CD4-positive, alpha-beta T cell (primary cell): ENCODE results near the gene MX2. TPM values are rescaled to one million over a fixed set of nuclear protein-coding genes. Genes with fewer than 3 reads are reported as not detected.

Experiments used
- ATAC-seq: fragments of 200-7000 bp; cut with Tn5 transposase; one replicate; pipeline ENCODE4 v1.10.0; 2022; ENCODE audit warnings: mild to moderate bottlenecking; ENCODE audit not compliant: poor library complexity
- CTCF ChIA-PET: fragments of 350-600 bp; sonication (Branson Sonifier 250); formaldehyde crosslinking; loops from one replicate; lab custom pipeline; 2021; ENCODE audit warnings: antibody characterized with exemption, inconsistent platforms; lab: Charles Lee
- POLR2A ChIA-PET: fragments of 350-600 bp; sonication (Branson Sonifier 250); formaldehyde crosslinking; loops from one replicate; lab custom pipeline; 2021; ENCODE audit warnings: antibody characterized with exemption, inconsistent platforms; lab: Charles Lee
- DNase-seq, 14 experiments: peaks; one replicate each; pipeline ENCODE4 v3.0.0-alpha.2; 2013 to 2020; ENCODE audit warnings: mixed read lengths in 2 of 14
- H3K27ac ChIP-seq, 2 donors: one replicate each; pipeline versions ENCODE4 v1.5.1 to v1.7.0; 2013; ENCODE audit warnings: low read length in 2 of 2, low read depth in 1 of 2, mild to moderate bottlenecking in 1 of 2
- H3K27me3 ChIP-seq, 2 experiments: 1 replicate in 1 of 2; 2 replicates in 1 of 2; pipeline versions ENCODE4 v1.6.1 to v1.7.0; 2013; ENCODE audit warnings: low read length in 2 of 2, control low read depth in 1 of 2, mild to moderate bottlenecking in 1 of 2, moderate library complexity in 1 of 2; ENCODE audit not compliant: insufficient read depth in 2 of 2, control insufficient read depth in 1 of 2
- H3K36me3 ChIP-seq: one replicate; pipeline ENCODE4 v1.6.1; 2013; ENCODE audit warnings: low read length, control low read depth; ENCODE audit not compliant: insufficient read depth
- H3K4me1 ChIP-seq: one replicate; pipeline ENCODE4 v1.6.1; 2013; ENCODE audit warnings: low read length, control low read depth; ENCODE audit not compliant: insufficient read depth
- H3K4me3 ChIP-seq: one replicate; pipeline ENCODE4 v1.5.1; 2013; ENCODE audit warnings: mild to moderate bottlenecking, low read length, moderate library complexity
- H3K9me3 ChIP-seq, 2 experiments: 1 replicate in 1 of 2; 2 replicates in 1 of 2; pipeline versions ENCODE4 v1.6.1 to v1.7.0; 2013; ENCODE audit warnings: low read length in 2 of 2, mild to moderate bottlenecking in 2 of 2, control low read depth in 1 of 2, moderate library complexity in 1 of 2; ENCODE audit not compliant: control insufficient read depth in 1 of 2, insufficient read depth in 1 of 2
- H3K27ac Mint-ChIP-seq: one replicate; pipeline ENCODE4 v1.8.0; 2020; ENCODE audit warnings: mixed read lengths
- H3K27me3 Mint-ChIP-seq: one replicate; pipeline ENCODE4 v1.8.0; 2021; ENCODE audit warnings: mixed read lengths
- H3K36me3 Mint-ChIP-seq: one replicate; pipeline ENCODE4 v1.8.0; 2021; ENCODE audit warnings: low read depth, mixed read lengths
- H3K4me1 Mint-ChIP-seq: one replicate; pipeline ENCODE4 v1.8.0; 2021; ENCODE audit warnings: low read depth, mixed read lengths
- H3K4me3 Mint-ChIP-seq: one replicate; pipeline ENCODE4 v1.8.0; 2020; ENCODE audit warnings: mild to moderate bottlenecking, mixed read lengths
- H3K9me3 Mint-ChIP-seq: one replicate; pipeline ENCODE4 v1.8.0; 2020; ENCODE audit warnings: mixed read lengths
- intact Hi-C, 2 experiments: fragments of 100-400 bp; cut with DNase I in 1 of 2; cut with micrococcal nuclease in 1 of 2; formaldehyde crosslinking; loops; one replicate each; pipeline versions ENCODE4 v1.15.1 to v1.9.0; 2023 to 2025; cut with DNase I, micrococcal nuclease
- total RNA-seq, 174 experiments: library from RNA in 2 of 174; stranded (reverse) in 2 of 174; gene quantifications; one replicate each; pipeline ENCODE4 v1.2.3 and lab custom pipeline; 2021 to 2026
- TF ChIP-seq, protein P1 (sequence below): fragments of 200-600 bp; IDR thresholded peaks from one replicate; pipeline ENCODE4 v1.8.0; 2022; ENCODE audit warnings: antibody characterized with exemption, mild to moderate bottlenecking

The MX2 gene
- total RNA-seq, 2 experiments from 2014 or later: 77.8 to 87.1 TPM

DNA sequence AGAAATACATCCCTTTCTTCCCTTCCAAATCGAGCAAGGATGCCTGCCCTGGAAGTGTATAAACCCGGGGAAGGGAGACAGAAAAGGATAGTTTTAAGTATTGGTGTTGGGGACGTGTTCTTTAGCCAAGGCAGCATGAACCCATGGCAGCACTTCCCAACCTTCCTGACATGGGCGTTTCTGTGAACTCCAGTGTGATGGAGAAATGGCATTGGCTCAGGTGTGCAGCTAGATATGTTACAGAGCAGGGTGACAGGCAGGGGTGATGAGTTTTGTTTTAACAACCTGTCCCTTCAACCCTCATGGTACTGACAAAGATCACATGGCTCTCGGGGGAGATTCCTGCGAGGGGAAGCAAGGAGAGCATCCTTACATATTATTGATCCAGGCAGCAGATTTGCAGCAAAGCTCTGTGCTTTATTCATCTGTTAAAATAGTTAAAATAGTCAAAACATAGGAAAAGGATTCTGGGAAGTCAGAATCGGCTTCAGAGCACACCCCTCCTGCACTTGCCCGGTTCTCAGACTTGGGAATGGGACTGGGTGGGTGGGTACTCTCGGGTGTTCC is 68.2 kb downstream of the MX2 start:
- peaks cover 66% of the 10 kb centered on the region for H3K4me1 Mint-ChIP-seq
- Histone ChIP-seq H3K27ac (no peak overlapping the region), H3K36me3 (peaks cover 62% of the 10 kb centered on the region), H3K4me3 (no peak overlapping the region), H3K9me3 (no peaks in the 10 kb centered on the region), H3K4me1 (peaks cover 19% of the 10 kb centered on the region), H3K27me3 (no peaks in the 10 kb centered on the region)
- peaks cover 2% of the 10 kb centered on the region for H3K9me3 Mint-ChIP-seq
- H3K4me3 Mint-ChIP-seq: no peak overlapping the region
- intact Hi-C loops: loop anchor here in 1 of 2 experiments (2.0 kb wide), 1 partner anchor 71 kb away; no protein-coding TSS in a partner anchor
- TF ChIP-seq, protein P1, sequence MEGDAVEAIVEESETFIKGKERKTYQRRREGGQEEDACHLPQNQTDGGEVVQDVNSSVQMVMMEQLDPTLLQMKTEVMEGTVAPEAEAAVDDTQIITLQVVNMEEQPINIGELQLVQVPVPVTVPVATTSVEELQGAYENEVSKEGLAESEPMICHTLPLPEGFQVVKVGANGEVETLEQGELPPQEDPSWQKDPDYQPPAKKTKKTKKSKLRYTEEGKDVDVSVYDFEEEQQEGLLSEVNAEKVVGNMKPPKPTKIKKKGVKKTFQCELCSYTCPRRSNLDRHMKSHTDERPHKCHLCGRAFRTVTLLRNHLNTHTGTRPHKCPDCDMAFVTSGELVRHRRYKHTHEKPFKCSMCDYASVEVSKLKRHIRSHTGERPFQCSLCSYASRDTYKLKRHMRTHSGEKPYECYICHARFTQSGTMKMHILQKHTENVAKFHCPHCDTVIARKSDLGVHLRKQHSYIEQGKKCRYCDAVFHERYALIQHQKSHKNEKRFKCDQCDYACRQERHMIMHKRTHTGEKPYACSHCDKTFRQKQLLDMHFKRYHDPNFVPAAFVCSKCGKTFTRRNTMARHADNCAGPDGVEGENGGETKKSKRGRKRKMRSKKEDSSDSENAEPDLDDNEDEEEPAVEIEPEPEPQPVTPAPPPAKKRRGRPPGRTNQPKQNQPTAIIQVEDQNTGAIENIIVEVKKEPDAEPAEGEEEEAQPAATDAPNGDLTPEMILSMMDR: no peak
- no peaks in the 10 kb centered on the region for H3K27me3 Mint-ChIP-seq
- ChIA-PET CTCF (no interaction called here), POLR2A (interaction anchor here (0.8 kb wide), 1 partner anchor 60 kb away, joined by 3 read pairs; no protein-coding TSS in a partner anchor)
- ATAC-seq: no peak
- H3K27ac Mint-ChIP-seq: peak overlapping the region; percentile 37
- H3K36me3 Mint-ChIP-seq: peaks cover 82% of the 10 kb centered on the region
- DNase-seq: no peak

DNA sequence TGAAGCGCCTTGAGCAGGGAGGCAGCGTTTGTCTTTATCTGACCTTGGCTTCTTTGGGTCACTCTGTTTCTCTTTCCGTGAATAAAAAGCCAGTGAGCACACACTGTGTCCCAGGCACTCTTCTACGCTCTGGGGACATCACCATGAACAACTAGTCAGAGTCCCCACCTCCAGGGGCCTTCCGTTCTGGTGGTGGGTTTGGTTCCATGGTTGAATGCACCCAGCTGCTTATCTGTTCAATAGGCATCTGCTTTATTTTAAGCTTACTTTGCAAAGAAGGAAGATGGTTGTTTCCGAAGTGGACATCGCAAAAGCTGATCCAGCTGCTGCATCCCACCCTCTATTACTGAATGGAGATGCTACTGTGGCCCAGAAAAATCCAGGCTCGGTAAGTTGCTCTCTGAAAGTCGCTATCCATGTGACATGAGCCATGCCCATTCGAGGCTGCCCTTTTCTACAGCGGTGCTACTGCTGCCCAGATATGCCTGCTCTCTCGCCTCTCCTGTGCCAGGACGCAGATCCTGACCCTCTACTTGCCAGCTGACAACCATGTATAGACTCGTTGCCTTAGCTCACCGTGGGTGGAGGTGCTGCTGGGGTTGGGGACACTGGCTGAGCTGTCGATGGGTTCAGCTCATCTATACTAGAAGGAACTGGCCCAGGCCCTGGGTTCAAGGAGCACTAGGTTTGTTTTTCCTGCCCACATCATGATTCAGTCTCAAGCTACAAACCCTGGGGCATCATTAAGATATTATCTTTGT is 70.1 kb downstream of the MX2 start:
- H3K27ac Mint-ChIP-seq: no peak overlapping the region
- H3K27ac ChIP-seq: no peak overlapping the region
- H3K4me1 ChIP-seq: peaks cover 8% of the 10 kb centered on the region

DNA sequence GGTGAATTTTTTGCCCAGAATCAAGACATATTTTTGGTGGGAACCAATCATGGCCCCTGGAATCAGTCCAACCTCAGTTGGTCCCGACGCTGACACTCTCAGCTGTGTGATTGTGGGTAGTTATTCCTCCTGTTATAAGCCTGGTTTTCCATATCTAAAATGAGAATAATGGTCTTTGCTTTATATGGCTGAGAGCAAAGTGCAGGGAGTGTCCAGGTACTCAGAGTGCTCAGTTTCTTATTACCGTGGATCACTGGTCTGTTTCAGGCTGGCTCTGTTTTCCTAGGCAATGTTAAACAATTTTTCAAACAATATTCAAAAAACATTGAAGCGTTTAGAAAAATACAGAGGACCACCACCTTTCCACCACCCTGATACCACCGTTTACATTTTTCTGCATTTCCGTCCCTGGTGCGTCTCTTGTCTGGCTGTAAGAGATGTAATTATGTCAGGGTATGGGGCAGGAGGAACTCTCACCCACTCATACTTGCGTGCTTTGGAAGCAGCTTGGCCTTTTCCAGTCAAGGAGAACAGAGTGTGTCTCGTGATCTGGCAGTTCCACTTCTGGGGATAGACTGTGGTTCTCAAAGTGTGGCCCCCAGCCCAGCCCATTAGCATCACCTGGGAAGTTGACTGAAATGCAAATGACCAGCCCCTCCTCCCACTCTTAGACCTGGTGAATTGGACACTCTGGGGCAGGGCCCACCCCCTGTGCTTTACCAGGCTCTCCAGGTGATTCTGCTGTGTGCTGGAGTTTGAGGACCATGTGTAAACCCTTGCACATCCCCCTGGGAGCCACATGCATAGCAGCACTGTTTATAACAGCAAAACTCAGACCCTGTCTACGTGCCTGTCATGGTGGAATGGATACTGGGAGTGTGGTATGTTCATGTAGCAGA is 71.0 kb downstream of the MX2 start:
- intact Hi-C loops: no loop called here
- H3K4me1 ChIP-seq: no peaks in the 10 kb centered on the region
- peak overlapping the region; percentile 59 for H3K27ac Mint-ChIP-seq
- no peak overlapping the region for H3K4me3 ChIP-seq
- TF ChIP-seq, protein P1: no peak
- H3K27ac ChIP-seq: no peak overlapping the region
- H3K9me3 ChIP-seq: no peaks in the 10 kb centered on the region
- CTCF ChIA-PET: no interaction called here
- peaks cover 90% of the 10 kb centered on the region for H3K36me3 ChIP-seq
- POLR2A ChIA-PET: no interaction called here
- H3K36me3 Mint-ChIP-seq: peaks cover 97% of the 10 kb centered on the region
- peak in 1 of 14 experiments; percentile 25 for DNase-seq
- peaks cover 2% of the 10 kb centered on the region for H3K9me3 Mint-ChIP-seq
- no peaks in the 10 kb centered on the region for H3K27me3 ChIP-seq
- ATAC-seq: no peak
- H3K4me3 Mint-ChIP-seq: no peak overlapping the region
- H3K4me1 Mint-ChIP-seq: peaks cover 45% of the 10 kb centered on the region
- H3K27me3 Mint-ChIP-seq: no peaks in the 10 kb centered on the region

More for the DNA sequence above, 70.1 kb downstream of the MX2 start:
- peaks cover 53% of the 10 kb centered on the region for H3K4me1 Mint-ChIP-seq
- peaks cover 94% of the 10 kb centered on the region for H3K36me3 Mint-ChIP-seq
- CTCF ChIA-PET: no interaction called here
- Histone ChIP-seq H3K27me3 (no peaks in the 10 kb centered on the region), H3K4me3 (no peak overlapping the region), H3K9me3 (no peaks in the 10 kb centered on the region), H3K36me3 (peaks cover 82% of the 10 kb centered on the region)
- H3K27me3 Mint-ChIP-seq: no peaks in the 10 kb centered on the region
- TF ChIP-seq, protein P1: no peak
- DNase-seq (peak in 1 of 14 experiments; percentile 28), ATAC-seq (no peak)
- POLR2A ChIA-PET: no interaction called here
- peak overlapping the region; percentile 60 for H3K4me3 Mint-ChIP-seq
- intact Hi-C loops: no loop called here
- H3K9me3 Mint-ChIP-seq: peaks cover 2% of the 10 kb centered on the region
